Right lobe of liver (tissue), 6 donors: ENCODE measurements around the gene GDF9. TPM values are rescaled to one million over a fixed set of nuclear protein-coding genes. Genes with fewer than 3 reads are reported as not detected.

Experiments
- ATAC-seq, 4 donors: fragments of 200-7000 bp; cut with Tn5 transposase; one replicate each; pipeline ENCODE4 v1.9.1; 2020; ENCODE audit warnings: mild to moderate bottlenecking in 4 of 4, moderate library complexity in 4 of 4
- DNase-seq, 3 donors: peaks; one replicate each; pipeline ENCODE4 v3.0.0-alpha.2; 2020
- H3K27ac ChIP-seq, 3 donors: fragments of 200-600 bp; one replicate each; pipeline ENCODE4 v1.8.0; 2022
- H3K27me3 ChIP-seq, 2 donors: fragments of 200-600 bp; one replicate each; pipeline ENCODE4 v1.8.0; 2022
- H3K36me3 ChIP-seq, 4 donors: fragments of 200-600 bp; sonication (generic) in 1 of 4; one replicate each; pipeline versions ENCODE4 v1.5.1 to v1.8.0; 2017 to 2022; ENCODE audit warnings: control low read depth in 1 of 4
- H3K4me1 ChIP-seq, 4 donors: fragments of 200-600 bp; sonication (generic) in 1 of 4; one replicate each; pipeline versions ENCODE4 v1.5.1 to v1.8.0; 2017 to 2022; ENCODE audit warnings: control low read depth in 1 of 4
- H3K4me3 ChIP-seq, 3 donors: fragments of 200-600 bp; one replicate each; pipeline ENCODE4 v1.8.0; 2022
- H3K9me3 ChIP-seq, 4 donors: fragments of 200-600 bp; sonication (generic) in 1 of 4; one replicate each; pipeline versions ENCODE4 v1.5.1 to v1.8.0; 2017 to 2022; ENCODE audit warnings: control low read depth in 1 of 4
- CTCF ChIP-seq, 4 donors: fragments of 200-600 bp in 3 of 4; fragments of 450-650 bp in 1 of 4; IDR thresholded peaks; one replicate each; pipeline versions ENCODE4 v1.5.1 to v1.8.0; 2016 to 2022; ENCODE audit warnings: antibody characterized with exemption in 4 of 4, mild to moderate bottlenecking in 2 of 4
- POLR2A ChIP-seq: fragments of 450-650 bp; IDR thresholded peaks from one replicate; pipeline ENCODE4 v1.6.1; 2017; ENCODE audit warnings: antibody characterized with exemption, mild to moderate bottlenecking
- WGBS: methylation state at CpG from one replicate; pipeline ENCODE4 v1.1.6; 2018; ENCODE audit warnings: low coverage, low lambda C conversion rate; ENCODE audit not compliant: insufficient coverage; ENCODE audit errors: missing lambda C conversion rate; 5-methylcytosine and 5-hydroxymethylcytosine counted together
- intact Hi-C, 2 donors: fragments of 100-400 bp; cut with DNase I; formaldehyde crosslinking; loops; one replicate each; pipeline versions ENCODE4 v1.11.2 to v1.14.1; 2022
- total RNA-seq, 6 experiments: library from RNA; depleted of rRNA in 2 of 6; stranded (reverse); fragments of >200 nt in 2 of 6; fragmentation: NEBNext Ultra II Directional in 3 of 6; extraction: Animal tissue kit (Norgen Biotek cat#: 25700) in 3 of 6; gene quantifications; one replicate each; pipeline versions ENCODE4 v1.1.0 to v1.2.4, GENCODE V29; 2016 to 2023
- donor health status: DM: no; HTN: yes; CAD: no.
- donor health status: DM: no; HTN: no; CAD: no.
- donor health status: DM: no; HTN: no; CAD: no.
- donor health status: DM: no; HTN: yes; CAD: no.
- donor health status: DM: no; HTN: yes; CAD: no.

The GDF9 gene
- total RNA-seq, 6 experiments from 2014 or later, result 0.20 to 0.71 (median 0.48) TPM

- TF ChIP-seq CTCF (IDR thresholded peaks at IDR 0.05) (no peak), POLR2A (no peak)
Measured at GRCh38 chr5:132824426-132824825, 41.8 kb downstream of the GDF9 start.

GRCh38 chr5:132823481-132824050, 42.7 kb downstream of the GDF9 start:
- no peak for ATAC-seq
- WGBS, result no CpG with 5 or more reads among the region's 7 CpGs
- intact Hi-C loops, result loop anchor here in 1 of 2 donors (10.0 kb wide), 1 partner anchor 61 kb away; no protein-coding TSS in a partner anchor
- Histone ChIP-seq H3K27ac (no peak overlapping the region), H3K36me3 (peaks cover 0 to 26% (median 11%) of the 10 kb centered on the region in 4 donors), H3K9me3 (no peaks in the 10 kb centered on the region), H3K27me3 (no peaks in the 10 kb centered on the region), H3K4me1 (peaks cover 0 to 37% (median 3%) of the 10 kb centered on the region in 4 donors), H3K4me3 (no peak overlapping the region)
- no peak for DNase-seq
- no peak for TF ChIP-seq CTCF (IDR thresholded peaks at IDR 0.05)
- TF ChIP-seq POLR2A, result peak; percentile 13

More at GRCh38 chr5:132824426-132824825, 41.8 kb downstream of the GDF9 start:
- peaks cover 0 to 26% (median 11%) of the 10 kb centered on the region in 4 donors for H3K36me3 ChIP-seq
- intact Hi-C loops, result loop anchor here in 1 of 2 donors (10.0 kb wide), 1 partner anchor 60 kb away; no protein-coding TSS in a partner anchor
- no peaks in the 10 kb centered on the region for H3K27me3 ChIP-seq
- ATAC-seq (no peak), DNase-seq (no peak)
- H3K9me3 ChIP-seq, result no peaks in the 10 kb centered on the region
- H3K27ac ChIP-seq, result no peak overlapping the region
- no CpG with 5 or more reads among the region's 3 CpGs for WGBS
- peaks cover 0 to 43% (median 6%) of the 10 kb centered on the region in 4 donors for H3K4me1 ChIP-seq
- no peak overlapping the region for H3K4me3 ChIP-seq

GRCh38 chr5:132822650-132823480, 43.4 kb downstream of the GDF9 start:
- ATAC-seq (no peak), DNase-seq (no peak)
- TF ChIP-seq POLR2A, result no peak
- no peak for TF ChIP-seq CTCF (IDR thresholded peaks at IDR 0.05)
- H3K4me1 ChIP-seq, result peaks cover 0 to 30% (median 0%) of the 10 kb centered on the region in 4 donors
- H3K36me3 ChIP-seq, result peaks cover 0 to 26% (median 11%) of the 10 kb centered on the region in 4 donors
- intact Hi-C loops, result loop anchor here in 1 of 2 donors (10.0 kb wide), 1 partner anchor 62 kb away; no protein-coding TSS in a partner anchor
- no peaks in the 10 kb centered on the region for H3K27me3 ChIP-seq
- H3K9me3 ChIP-seq, result no peaks in the 10 kb centered on the region
- 44% methylated on average over 8 of the region's 68 CpGs for WGBS
- no peak overlapping the region for H3K27ac ChIP-seq
- no peak overlapping the region for H3K4me3 ChIP-seq

- Histone ChIP-seq H3K27ac (peak overlapping the region in 1 of 3 donors; percentile 26), H3K27me3 (no peaks in the 10 kb centered on the region), H3K4me3 (no peak overlapping the region), H3K36me3 (peaks cover 0 to 23% (median 11%) of the 10 kb centered on the region in 4 donors), H3K9me3 (no peaks in the 10 kb centered on the region), H3K4me1 (peaks cover 0 to 21% (median 0%) of the 10 kb centered on the region in 4 donors)
- peak in 1 of 3 donors; percentile 69 for DNase-seq
- no peak for TF ChIP-seq CTCF (IDR thresholded peaks at IDR 0.05)
- TF ChIP-seq POLR2A, result peak; percentile 15
- 33% methylated on average over 1 of the region's 1 CpG for WGBS
- intact Hi-C loops, result loop anchor here in 1 of 2 donors (10.0 kb wide), 1 partner anchor 63 kb away; no protein-coding TSS in a partner anchor
- peak; percentile 54 to 67 (median 59) for ATAC-seq
Measured at GRCh38 chr5:132821791-132822190, 44.5 kb downstream of the GDF9 start.
